Esophagus squamous epithelium (tissue), 4 donors: ENCODE results near the gene ELF5.

ENCODE experiments used
- CTCF ChIP-seq, 6 experiments: fragments of 450-650 bp in 4 of 6; fragments of 200-600 bp in 2 of 6; sonication (generic) in 2 of 6; IDR thresholded peaks; one replicate each; pipeline ENCODE4 v1.5.1; 2016 to 2019; ENCODE audit warnings: antibody characterized with exemption in 6 of 6, mild to moderate bottlenecking in 4 of 6, moderate library complexity in 4 of 6
- POLR2A ChIP-seq, 4 donors: fragments of 450-650 bp; IDR thresholded peaks; one replicate each; pipeline ENCODE4 v1.6.1; 2017; ENCODE audit warnings: antibody characterized with exemption in 4 of 4, mild to moderate bottlenecking in 4 of 4, moderate library complexity in 3 of 4

DNA sequence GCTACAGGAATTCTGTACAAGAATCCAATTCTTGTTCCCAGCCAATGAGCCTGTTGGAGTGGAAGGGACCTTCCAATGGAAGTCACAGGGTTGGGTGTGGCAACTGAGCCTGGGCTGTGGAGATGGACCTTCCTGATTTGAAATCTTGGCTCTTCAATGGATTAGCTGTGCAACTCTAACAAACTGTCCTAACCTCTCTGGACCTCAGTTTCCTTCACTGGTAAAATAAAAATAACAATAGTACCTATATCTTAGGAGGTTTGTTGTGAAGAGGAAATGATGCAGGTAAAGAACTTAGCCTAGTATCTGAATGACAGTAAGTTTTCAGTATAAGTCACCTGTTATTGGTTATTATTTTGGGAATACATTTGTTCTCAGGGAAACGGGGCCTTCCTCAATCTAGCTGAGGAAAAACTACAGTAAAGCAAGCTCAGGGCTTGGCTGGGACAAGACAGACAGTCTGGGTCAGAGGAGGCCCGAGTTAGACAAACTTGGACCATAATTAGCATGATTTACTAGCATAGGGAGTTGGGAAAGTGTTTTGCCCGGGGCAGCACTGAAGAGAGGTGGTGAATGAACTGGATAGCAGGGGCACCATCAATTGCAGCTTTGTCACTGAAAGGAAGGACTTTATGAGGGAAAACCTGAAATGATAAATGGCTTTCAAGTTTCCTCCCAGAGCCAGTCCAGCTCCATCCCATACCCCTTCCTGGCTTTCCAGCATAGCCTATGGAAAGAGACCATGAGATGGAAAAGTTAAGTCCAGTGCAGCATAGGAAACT lies 13.7 kb downstream of the ELF5 start:
- TF ChIP-seq CTCF (IDR thresholded peaks at IDR 0.05) (no peak), POLR2A (IDR thresholded peaks at IDR 0.05) (no peak)
